HCT116 (cell line): ENCODE data around the gene PIGC. TPM values are rescaled to one million over a fixed set of nuclear protein-coding genes. Genes with fewer than 3 reads are reported as not detected.

Experiments
- ATAC-seq: fragments of 200-7000 bp; cut with Tn5 transposase; 2 replicates; pipeline ENCODE4 v1.9.1; 2020; ENCODE audit warnings: mild to moderate bottlenecking, moderate library complexity
- BruUV-seq: library from RNA; stranded (reverse); fragments of 400-500 nt; replicated peaks from 2 replicates; lab custom pipeline; 2021; lab: Mats Ljungman, UMichigan
- CTCF ChIA-PET: fragments of 300-600 bp; sonication (Branson Sonifier 250); formaldehyde crosslinking; loops from one replicate; lab custom pipeline; 2021; ENCODE audit warnings: antibody characterized with exemption; lab: Charles Lee
- POLR2A ChIA-PET: fragments of 300-600, 350-600 bp; sonication (Branson Sonifier 250); formaldehyde crosslinking; loops from one replicate; lab custom pipeline; 2021; ENCODE audit warnings: antibody characterized with exemption; lab: Charles Lee
- RAD21 ChIA-PET, 2 experiments: fragments of 300-600 bp; sonication (Branson Sonifier 250); formaldehyde crosslinking; loops; one replicate each; lab custom pipeline; 2023; ENCODE audit warnings: low total read pairs in 2 of 2; ENCODE audit not compliant: uncharacterized antibody in 2 of 2, unreplicated experiment in 2 of 2, low non-redundant PET in 1 of 2; lab: Charles Lee
- DNase-seq: peaks from one replicate; pipeline ENCODE4 v3.0.0-alpha.2; 2010; ENCODE audit warnings: low read depth, low spot score
- H2AFZ ChIP-seq: fragments of 200-600 bp; shearing (Covaris generic), sonication (generic); 2 replicates; pipeline ENCODE4 v1.6.1; 2017; ENCODE audit warnings: low read depth, mixed run types, mixed read lengths, antibody characterized with exemption, low read length; ENCODE audit not compliant: poor library complexity, severe bottlenecking
- H3K27ac ChIP-seq: 2 replicates; pipeline ENCODE4 v1.5.1; 2012; ENCODE audit warnings: low read depth, low read length
- H3K27me3 ChIP-seq: fragments of 200-600 bp; sonication (generic); 2 replicates; pipeline ENCODE4 v1.6.1; 2016; ENCODE audit warnings: mixed run types, low read length, mixed read lengths; ENCODE audit not compliant: insufficient read depth
- H3K36me3 ChIP-seq, 2 experiments: fragments of 200-500 bp in 1 of 2; fragments of 200-600 bp in 1 of 2; sonication (Bioruptor generic) in 1 of 2; sonication (generic) in 1 of 2; 2 replicates each; pipeline versions ENCODE4 v1.5.1 to v1.6.1; 2014 to 2016; ENCODE audit warnings: low read length in 2 of 2, inconsistent platforms in 1 of 2, mixed read lengths in 1 of 2, mixed run types in 1 of 2; ENCODE audit not compliant: insufficient read depth in 2 of 2, control insufficient read depth in 1 of 2
- H3K4me1 ChIP-seq, 2 experiments: fragments of 200-600 bp in 1 of 2; sonication (generic) in 1 of 2; 2 replicates each; pipeline versions ENCODE4 v1.5.1 to v1.6.1; 2012 to 2017; ENCODE audit warnings: low read length in 2 of 2, inconsistent platforms in 1 of 2, mild to moderate bottlenecking in 1 of 2, mixed read lengths in 1 of 2, mixed run types in 1 of 2, moderate library complexity in 1 of 2; ENCODE audit not compliant: insufficient read depth in 2 of 2, control insufficient read depth in 1 of 2
- H3K4me2 ChIP-seq: fragments of 200-600 bp; sonication (generic); 2 replicates; pipeline ENCODE4 v1.6.1; 2017; ENCODE audit warnings: mixed run types, low read length, mixed read lengths
- H3K4me3 ChIP-seq, 2 experiments: fragments of 200-600 bp in 1 of 2; sonication (generic) in 1 of 2; replicated peaks in 1 of 2; 2 replicates each; pipeline ENCODE4 v1.5.1; 2011 to 2016; ENCODE audit warnings: low read length in 2 of 2, control low read depth in 1 of 2, low read depth in 1 of 2, mild to moderate bottlenecking in 1 of 2, mixed read lengths in 1 of 2, mixed run types in 1 of 2
- H3K79me2 ChIP-seq: fragments of 200-600 bp; sonication (generic); 2 replicates; pipeline ENCODE4 v1.6.1; 2017; ENCODE audit warnings: mild to moderate bottlenecking, mixed run types, low read length, moderate library complexity, mixed read lengths; ENCODE audit not compliant: insufficient read depth
- H3K9ac ChIP-seq: fragments of 200-600 bp; sonication (generic); 2 replicates; pipeline ENCODE4 v1.6.1; 2016; ENCODE audit warnings: low read length, mixed read lengths
- H3K9me2 ChIP-seq: fragments of 200-600 bp; sonication (generic), shearing (Covaris generic); 2 replicates; pipeline ENCODE4 v1.6.1; 2017; ENCODE audit warnings: mixed run types, mild to moderate bottlenecking, moderate library complexity; ENCODE audit not compliant: insufficient read depth
- H3K9me3 ChIP-seq, 2 experiments: fragments of 200-500 bp in 1 of 2; fragments of 200-600 bp in 1 of 2; sonication (Bioruptor generic) in 1 of 2; sonication (generic) in 1 of 2; 2 replicates each; pipeline ENCODE4 v1.6.1; 2014 to 2017; ENCODE audit warnings: low read length in 2 of 2, mixed read lengths in 2 of 2, inconsistent platforms in 1 of 2, low read depth in 1 of 2, mild to moderate bottlenecking in 1 of 2, mixed run types in 1 of 2, moderate library complexity in 1 of 2; ENCODE audit not compliant: control insufficient read depth in 1 of 2, insufficient read depth in 1 of 2
- H4K20me1 ChIP-seq: fragments of 200-600 bp; sonication (generic), shearing (Covaris generic); 2 replicates; pipeline ENCODE4 v1.6.1; 2017; ENCODE audit warnings: mixed run types, mild to moderate bottlenecking, moderate library complexity; ENCODE audit not compliant: insufficient read depth
- CEBPB ChIP-seq: IDR thresholded peaks from 2 replicates; pipeline ENCODE4 v1.6.1; 2012; ENCODE audit warnings: low read depth
- EGR1 ChIP-seq: IDR thresholded peaks from 2 replicates; pipeline ENCODE4 v1.6.1; 2012; ENCODE audit warnings: low read depth
- EZH2phosphoT487 ChIP-seq: fragments of 200-600 bp; IDR thresholded peaks from 2 replicates; pipeline ENCODE4 v1.6.1; 2018; ENCODE audit warnings: antibody characterized with exemption, borderline replicate concordance
- FOSL1 ChIP-seq: IDR thresholded peaks from 2 replicates; pipeline ENCODE4 v1.6.1; 2012; ENCODE audit warnings: low read depth
- POLR2A ChIP-seq: IDR thresholded peaks from 2 replicates; pipeline ENCODE4 v1.7.0; 2011; ENCODE audit warnings: borderline replicate concordance; ENCODE audit not compliant: insufficient read depth, insufficient read length; ENCODE audit errors: extremely low read depth
- POLR2AphosphoS5 ChIP-seq: IDR thresholded peaks from 2 replicates; pipeline ENCODE4 v1.6.1; 2011; ENCODE audit warnings: mild to moderate bottlenecking, low read depth, low read length, moderate library complexity
- RAD21 ChIP-seq: IDR thresholded peaks from 2 replicates; pipeline ENCODE4 v1.6.1; 2012; ENCODE audit warnings: low read depth, mild to moderate bottlenecking
- SIN3A ChIP-seq: IDR thresholded peaks from 2 replicates; pipeline ENCODE4 v1.6.1; 2012; ENCODE audit warnings: low read depth
- SP1 ChIP-seq: IDR thresholded peaks from 2 replicates; pipeline ENCODE4 v1.6.1; 2012; ENCODE audit warnings: low read depth
- SRF ChIP-seq: IDR thresholded peaks from 2 replicates; pipeline ENCODE4 v1.6.1; 2012; ENCODE audit warnings: low read depth
- YY1 ChIP-seq: IDR thresholded peaks from 2 replicates; pipeline ENCODE4 v1.6.1; 2011; ENCODE audit warnings: low read length, low read depth, moderate library complexity, mild to moderate bottlenecking; ENCODE audit not compliant: insufficient replicate concordance; ENCODE audit errors: extremely low read depth
- ZFX ChIP-seq: fragments of 450-650 bp; IDR thresholded peaks from 2 replicates; pipeline ENCODE4 v1.6.1; 2017
- intact Hi-C: fragments of 100-400 bp; cut with micrococcal nuclease; formaldehyde crosslinking; loops from 2 replicates; pipeline ENCODE4 v1.10.0; 2022
- total RNA-seq: library from RNA; stranded (reverse); gene quantifications from one replicate; pipeline ENCODE4 v1.2.1, GENCODE V29; 2021; ENCODE audit not compliant: unreplicated experiment
- TF ChIP-seq, protein P1 (sequence below): IDR thresholded peaks from 2 replicates; pipeline ENCODE4 v1.6.1; 2012
- TF ChIP-seq, protein P2 (sequence below), 3 experiments: fragments of 200-600 bp in 1 of 3; sonication (generic) in 1 of 3; IDR thresholded peaks in 2 of 3; conservative IDR thresholded peaks in 1 of 3; 2 replicates each; pipeline ENCODE4 v1.5.1; 2012 to 2017; ENCODE audit warnings: low read depth in 2 of 3, low read length in 2 of 3, antibody characterized with exemption in 1 of 3, borderline replicate concordance in 1 of 3, control low read depth in 1 of 3, mild to moderate bottlenecking in 1 of 3, mixed read lengths in 1 of 3, mixed run types in 1 of 3, moderate library complexity in 1 of 3; ENCODE audit not compliant: insufficient read depth in 1 of 3

PIGC gene
- total RNA-seq, 1 experiment from 2014 or later, result 11.9 TPM

- peak; percentile 69 for TF ChIP-seq RAD21
- no peak for TF ChIP-seq EZH2phosphoT487
- TF ChIP-seq SRF, result peak; percentile 62; the same call in 1 of the 2 replicates
- peak; percentile 66 for TF ChIP-seq SIN3A
- no peak; the same call in 1 of the 2 replicates for TF ChIP-seq SP1
- TF ChIP-seq ZFX, result peak; percentile 63; the same call in 1 of the 2 replicates
- no peak; the same call in 1 of the 2 replicates for TF ChIP-seq FOSL1
- peak; percentile 79 for TF ChIP-seq POLR2AphosphoS5
- TF ChIP-seq, all 23 proteins: peak for 11
These were observed at the start of gene PIGC (continued) for GRCh38 chr1:172443666-172444453.

DNA sequence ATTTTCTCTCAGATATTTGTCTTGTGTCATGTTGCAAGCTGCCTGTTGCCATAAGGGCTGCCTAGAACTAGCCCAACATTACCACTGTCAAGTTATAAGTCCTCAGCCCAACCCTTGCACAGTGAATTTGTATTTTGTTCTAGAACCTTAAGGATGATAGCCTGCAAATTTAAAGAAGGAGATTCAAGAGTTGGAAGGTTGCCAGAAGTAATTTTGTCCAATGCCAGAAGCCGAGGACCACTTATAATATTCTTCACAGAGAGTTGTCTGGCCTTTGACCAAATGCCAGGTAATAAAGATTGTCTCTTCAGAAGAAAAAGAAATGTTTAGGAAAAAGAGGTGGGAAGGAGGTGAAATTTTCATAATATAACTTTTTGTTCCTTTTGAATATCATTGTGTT, 48.6 kb upstream of the PIGC start:
- Histone ChIP-seq H3K9me2 (no peaks in the 10 kb centered on the region), H3K4me3 (no peak overlapping the region), H3K27me3 (no peaks in the 10 kb centered on the region), H2AFZ (no peak overlapping the region), H3K27ac (no peak overlapping the region), H3K79me2 (no peaks in the 10 kb centered on the region), H3K9me3 (no peaks in the 10 kb centered on the region), H3K36me3 (no peaks in the 10 kb centered on the region), H4K20me1 (no peaks in the 10 kb centered on the region), H3K9ac (no peak overlapping the region), H3K4me1 (peaks cover 5 to 8% of the 10 kb centered on the region in 2 experiments; a peak in 3 of 4 replicates), H3K4me2 (no peak overlapping the region)
- POLR2A ChIA-PET, result no interaction called here
- no peak for TF ChIP-seq EZH2phosphoT487
- no peak for TF ChIP-seq CEBPB
- TF ChIP-seq, protein P1, sequence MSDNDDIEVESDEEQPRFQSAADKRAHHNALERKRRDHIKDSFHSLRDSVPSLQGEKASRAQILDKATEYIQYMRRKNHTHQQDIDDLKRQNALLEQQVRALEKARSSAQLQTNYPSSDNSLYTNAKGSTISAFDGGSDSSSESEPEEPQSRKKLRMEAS, result no peak
- TF ChIP-seq EGR1, result no peak
- TF ChIP-seq YY1, result no peak
- TF ChIP-seq RAD21, result no peak
- TF ChIP-seq, protein P2, sequence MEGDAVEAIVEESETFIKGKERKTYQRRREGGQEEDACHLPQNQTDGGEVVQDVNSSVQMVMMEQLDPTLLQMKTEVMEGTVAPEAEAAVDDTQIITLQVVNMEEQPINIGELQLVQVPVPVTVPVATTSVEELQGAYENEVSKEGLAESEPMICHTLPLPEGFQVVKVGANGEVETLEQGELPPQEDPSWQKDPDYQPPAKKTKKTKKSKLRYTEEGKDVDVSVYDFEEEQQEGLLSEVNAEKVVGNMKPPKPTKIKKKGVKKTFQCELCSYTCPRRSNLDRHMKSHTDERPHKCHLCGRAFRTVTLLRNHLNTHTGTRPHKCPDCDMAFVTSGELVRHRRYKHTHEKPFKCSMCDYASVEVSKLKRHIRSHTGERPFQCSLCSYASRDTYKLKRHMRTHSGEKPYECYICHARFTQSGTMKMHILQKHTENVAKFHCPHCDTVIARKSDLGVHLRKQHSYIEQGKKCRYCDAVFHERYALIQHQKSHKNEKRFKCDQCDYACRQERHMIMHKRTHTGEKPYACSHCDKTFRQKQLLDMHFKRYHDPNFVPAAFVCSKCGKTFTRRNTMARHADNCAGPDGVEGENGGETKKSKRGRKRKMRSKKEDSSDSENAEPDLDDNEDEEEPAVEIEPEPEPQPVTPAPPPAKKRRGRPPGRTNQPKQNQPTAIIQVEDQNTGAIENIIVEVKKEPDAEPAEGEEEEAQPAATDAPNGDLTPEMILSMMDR (IDR thresholded peaks at IDR 0.05 in 2 of 3, conservative IDR thresholded peaks at IDR 0.05 in 1 of 3; ENCODE audit: borderline replicate concordance in 1 of 3, insufficient read depth in 1 of 3, low read depth in 2 of 3, low read length in 2 of 3), result no peak
- no peak for TF ChIP-seq POLR2A
- DNase-seq (no peak), ATAC-seq (no peak)
- RAD21 ChIA-PET, result no interaction called here
- BruUV-seq, result no TSS peak
- CTCF ChIA-PET, result no interaction called here
- intact Hi-C loops, result no loop called here
